GM12872 (cell line): Measurements from ENCODE around the gene NRP2.

ENCODE experiments used
- CTCF ChIP-seq: IDR thresholded peaks from 3 replicates; pipeline ENCODE4 v1.5.1; 2011; ENCODE audit warnings: low read depth, mild to moderate bottlenecking, low read length, moderate library complexity; ENCODE audit not compliant: insufficient read depth

NRP2 gene

GRCh38 chr2:205720451-205720902 is 38.2 kb downstream of the NRP2 start:
- no peak for TF ChIP-seq CTCF

DNA sequence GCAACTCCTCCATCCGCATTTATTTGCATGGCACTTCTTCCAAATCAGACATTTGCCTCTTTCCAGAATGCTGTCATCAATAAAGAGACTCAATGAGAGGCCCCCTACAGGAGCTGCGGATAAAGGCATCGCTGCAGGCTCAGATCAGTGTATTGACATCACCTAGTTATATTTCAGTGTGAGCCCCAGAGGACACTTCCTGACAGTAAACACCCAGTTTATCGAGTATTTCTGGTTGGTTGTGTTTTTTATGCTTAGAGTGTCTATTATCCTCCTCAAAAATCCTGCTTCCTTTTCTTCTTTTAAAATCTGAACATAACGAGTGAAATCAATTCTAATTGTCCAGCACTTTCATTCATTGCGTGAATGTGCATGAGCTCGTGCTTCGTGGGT is 38.8 kb downstream of the NRP2 start:
- TF ChIP-seq CTCF, result peak; percentile 46

DNA sequence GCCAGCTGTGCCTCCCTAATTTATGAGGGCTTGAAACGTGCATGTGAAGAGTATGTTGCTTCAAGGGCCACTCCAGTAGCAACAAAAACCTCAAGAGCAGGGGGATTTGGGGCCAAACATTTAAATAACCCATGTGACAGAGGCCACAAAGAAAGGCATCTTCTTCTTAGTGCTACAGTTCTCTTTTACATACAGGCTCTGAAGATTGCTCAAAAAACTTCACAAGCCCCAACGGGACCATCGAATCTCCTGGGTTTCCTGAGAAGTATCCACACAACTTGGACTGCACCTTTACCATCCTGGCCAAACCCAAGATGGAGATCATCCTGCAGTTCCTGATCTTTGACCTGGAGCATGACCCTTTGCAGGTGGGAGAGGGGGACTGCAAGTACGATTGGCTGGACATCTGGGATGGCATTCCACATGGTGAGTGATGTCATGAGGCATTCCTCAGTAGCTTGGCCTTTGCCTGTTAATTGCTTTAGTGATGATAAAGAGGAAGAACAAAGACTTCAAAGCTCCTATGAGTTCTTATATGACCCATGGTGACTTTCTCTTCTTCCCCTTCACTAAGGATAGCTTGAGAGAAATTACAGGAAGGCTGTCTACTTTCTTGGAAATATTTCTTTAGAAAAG is 40.1 kb downstream of the NRP2 start:
- TF ChIP-seq CTCF, result no peak

- TF ChIP-seq CTCF, result no peak
Measured at GRCh38 chr2:205723179-205723578, 40.9 kb downstream of the NRP2 start.

- TF ChIP-seq CTCF, result no peak
Measured at GRCh38 chr2:205725059-205725458, 42.8 kb downstream of the NRP2 start.

DNA sequence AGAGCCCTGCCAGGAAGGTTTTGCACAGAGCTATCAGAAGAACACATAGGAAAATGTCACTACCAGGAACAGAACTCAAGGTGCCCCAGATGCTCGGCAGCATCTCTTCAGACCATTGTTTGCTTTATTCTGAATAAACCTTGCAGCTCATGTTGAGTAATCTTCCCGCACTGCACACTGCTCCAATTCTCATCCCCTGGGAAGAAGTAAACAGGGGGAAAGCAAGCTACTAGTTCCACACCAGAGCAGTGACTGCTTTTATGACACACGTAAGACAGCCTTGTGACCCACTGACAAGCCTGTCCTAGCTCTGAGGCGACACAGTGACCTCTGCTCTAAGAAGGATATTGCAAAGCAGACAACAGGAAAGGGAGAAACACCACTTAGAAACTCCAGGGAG is 44.2 kb downstream of the NRP2 start:
- TF ChIP-seq CTCF, result no peak

DNA sequence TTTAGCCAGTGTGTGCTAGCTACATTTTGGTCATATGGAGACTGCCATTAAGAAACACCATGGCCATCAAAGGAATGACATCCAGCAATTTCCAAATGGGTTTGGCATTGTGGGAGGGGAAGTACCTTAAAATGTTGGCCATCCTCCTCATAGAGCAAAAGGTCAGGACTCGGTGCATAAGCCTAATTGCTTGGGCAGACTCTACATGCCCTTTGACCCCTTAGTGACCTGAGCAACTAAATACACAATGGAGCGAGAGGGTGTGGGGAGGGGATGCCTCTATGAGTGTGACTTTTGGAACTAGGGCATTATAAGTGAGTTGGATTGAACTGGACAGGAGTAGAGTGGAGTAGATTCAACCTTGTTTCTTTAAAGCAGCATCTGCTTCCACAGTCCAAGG is 44.9 kb downstream of the NRP2 start:
- TF ChIP-seq CTCF, result no peak

GRCh38 chr2:205728366-205728765 is 46.1 kb downstream of the NRP2 start:
- no peak for TF ChIP-seq CTCF
